HG03439 (cell line): ENCODE results near the gene VEGFA.

Source experiments
- ATAC-seq: cut with Tn5 transposase; IDR thresholded peaks from one replicate; pipeline ENCODE4 v1.9.1; 2021; ENCODE audit warnings: mild to moderate bottlenecking, moderate library complexity; ENCODE audit not compliant: unreplicated experiment

VEGFA gene

DNA sequence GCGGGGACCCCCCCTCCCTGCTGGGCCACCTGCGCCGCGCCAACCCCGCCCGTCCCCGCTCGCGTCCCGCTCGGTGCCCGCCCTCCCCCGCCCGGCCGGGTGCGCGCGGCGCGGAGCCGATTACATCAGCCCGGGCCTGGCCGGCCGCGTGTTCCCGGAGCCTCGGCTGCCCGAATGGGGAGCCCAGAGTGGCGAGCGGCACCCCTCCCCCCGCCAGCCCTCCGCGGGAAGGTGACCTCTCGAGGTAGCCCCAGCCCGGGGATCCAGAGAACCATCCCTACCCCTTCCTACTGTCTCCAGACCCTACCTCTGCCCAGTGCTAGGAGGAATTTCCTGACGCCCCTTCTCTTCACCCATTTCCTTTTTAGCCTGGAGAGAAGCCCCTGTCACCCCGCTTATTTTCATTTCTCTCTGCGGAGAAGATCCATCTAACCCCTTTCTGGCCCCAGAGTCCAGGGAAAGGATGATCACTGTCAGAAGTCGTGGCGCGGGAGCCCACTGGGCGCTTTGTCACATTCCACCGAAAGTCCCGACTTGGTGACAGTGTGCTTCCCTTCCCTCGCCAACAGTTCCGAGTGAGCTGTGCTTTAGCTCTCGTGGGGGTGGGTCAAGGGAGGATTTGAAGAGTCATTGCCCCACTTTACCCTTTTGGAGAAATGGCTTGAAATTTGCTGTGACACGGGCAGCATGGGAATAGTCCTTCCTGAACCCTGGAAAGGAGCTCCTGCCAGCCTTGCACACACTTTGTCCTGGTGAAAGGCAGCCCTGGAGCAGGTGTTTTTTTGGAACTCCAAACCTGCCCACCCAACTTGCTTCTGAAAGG lies 2.1 kb downstream of the VEGFA start:
- ATAC-seq, result no peak

DNA sequence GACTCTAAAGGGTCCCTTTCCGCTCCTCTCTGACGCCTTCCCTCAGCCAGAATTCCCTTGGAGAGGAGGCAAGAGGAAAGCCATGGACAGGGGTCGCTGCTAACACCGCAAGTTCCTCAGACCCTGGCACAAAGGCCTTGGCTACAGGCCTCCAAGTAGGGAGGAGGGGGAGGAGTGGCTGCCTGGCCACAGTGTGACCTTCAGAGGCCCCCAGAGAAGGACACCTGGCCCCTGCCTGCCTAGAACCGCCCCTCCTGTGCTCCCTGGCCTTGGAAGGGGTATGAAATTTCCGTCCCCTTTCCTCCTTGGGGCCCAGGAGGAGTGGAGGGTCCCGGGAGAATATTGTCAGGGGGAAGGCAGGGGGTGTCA lies 2.7 kb downstream of the VEGFA start:
- no peak for ATAC-seq

- no peak for ATAC-seq
Observed at GRCh38 chr6:43773050-43773979, 3.3 kb downstream of the VEGFA start.

DNA sequence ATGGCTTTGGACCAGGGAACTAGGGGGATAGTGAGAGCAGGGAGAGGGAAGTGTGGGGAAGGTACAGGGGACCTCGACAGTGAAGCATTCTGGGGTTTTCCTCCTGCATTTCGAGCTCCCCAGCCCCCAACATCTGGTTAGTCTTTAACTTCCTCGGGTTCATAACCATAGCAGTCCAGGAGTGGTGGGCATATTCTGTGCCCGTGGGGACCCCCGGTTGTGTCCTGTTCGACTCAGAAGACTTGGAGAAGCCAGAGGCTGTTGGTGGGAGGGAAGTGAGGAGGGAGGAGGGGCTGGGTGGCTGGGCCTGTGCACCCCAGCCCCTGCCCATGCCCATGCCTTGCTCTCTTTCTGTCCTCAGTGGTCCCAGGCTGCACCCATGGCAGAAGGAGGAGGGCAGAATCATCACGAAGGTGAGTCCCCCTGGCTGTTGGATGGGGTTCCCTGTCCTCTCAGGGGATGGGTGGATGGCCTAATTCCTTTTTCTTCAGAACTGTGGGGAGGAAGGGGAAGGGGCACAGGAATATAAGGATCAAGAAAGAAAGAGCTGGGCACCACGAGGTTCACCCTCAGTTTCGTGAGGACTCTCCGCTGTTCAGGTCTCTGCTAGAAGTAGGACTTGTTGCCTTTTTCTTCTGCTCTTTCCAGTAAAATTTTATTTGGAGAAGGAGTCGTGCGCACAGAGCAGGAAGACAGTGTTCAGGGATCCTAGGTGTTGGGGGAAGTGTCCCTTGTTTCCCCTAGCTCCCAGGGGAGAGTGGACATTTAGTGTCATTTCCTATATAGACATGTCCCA lies 4.2 kb downstream of the VEGFA start:
- no peak for ATAC-seq

DNA sequence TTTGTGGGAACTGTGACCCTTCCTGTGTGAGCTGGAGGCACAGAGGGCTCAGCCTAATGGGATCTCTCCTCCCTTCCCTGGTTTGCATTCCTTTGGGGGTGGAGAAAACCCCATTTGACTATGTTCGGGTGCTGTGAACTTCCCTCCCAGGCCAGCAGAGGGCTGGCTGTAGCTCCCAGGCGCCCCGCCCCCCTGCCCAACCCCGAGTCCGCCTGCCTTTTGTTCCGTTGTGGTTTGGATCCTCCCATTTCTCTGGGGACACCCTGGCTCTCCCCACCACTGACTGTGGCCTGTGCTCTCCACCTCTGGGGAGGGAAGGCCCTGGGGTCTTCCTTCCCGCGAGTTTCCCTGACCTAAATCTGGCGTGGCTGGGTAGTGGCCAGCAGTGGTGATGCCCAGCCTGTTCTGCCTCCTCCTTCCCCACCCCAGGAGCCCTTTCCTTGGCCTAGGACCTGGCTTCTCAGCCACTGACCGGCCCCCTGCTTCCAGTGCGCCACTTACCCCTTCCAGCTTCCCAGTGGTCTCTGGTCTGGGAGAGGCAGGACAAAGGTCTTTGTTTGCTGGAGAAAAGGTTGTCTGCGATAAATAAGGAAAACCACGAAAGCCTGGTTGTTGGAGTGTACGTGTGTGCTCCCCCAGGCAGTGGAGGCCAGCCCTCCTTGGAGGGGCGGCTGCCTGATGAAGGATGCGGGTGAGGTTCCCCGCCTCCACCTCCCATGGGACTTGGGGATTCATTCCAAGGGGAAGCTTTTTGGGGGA lies 4.9 kb downstream of the VEGFA start:
- ATAC-seq, result no peak

DNA sequence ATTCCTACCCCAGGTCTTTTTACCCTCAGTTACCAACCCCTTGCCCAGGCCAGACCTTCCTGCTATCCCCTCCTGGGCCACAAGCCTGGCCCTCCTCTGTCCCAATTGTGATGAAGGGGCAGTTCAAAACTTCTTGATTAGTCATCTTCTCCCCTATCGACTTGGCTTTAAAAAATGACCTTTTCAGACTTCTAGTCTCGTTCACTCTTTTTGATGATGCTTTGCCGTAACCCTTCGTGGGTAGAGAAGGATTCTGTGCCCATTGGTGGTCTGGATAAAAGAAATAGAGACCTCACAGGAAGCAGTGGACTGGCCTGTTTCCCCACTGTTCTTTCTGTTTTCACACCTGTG lies 5.5 kb downstream of the VEGFA start:
- ATAC-seq, result no peak

- no peak for ATAC-seq
Observed at GRCh38 chr6:43776115-43776798, 6.2 kb downstream of the VEGFA start.

- no peak for ATAC-seq
Observed at GRCh38 chr6:43776799-43777776, 7.1 kb downstream of the VEGFA start.

- no peak for ATAC-seq
Observed at GRCh38 chr6:43778131-43778855, 8.3 kb downstream of the VEGFA start.

DNA sequence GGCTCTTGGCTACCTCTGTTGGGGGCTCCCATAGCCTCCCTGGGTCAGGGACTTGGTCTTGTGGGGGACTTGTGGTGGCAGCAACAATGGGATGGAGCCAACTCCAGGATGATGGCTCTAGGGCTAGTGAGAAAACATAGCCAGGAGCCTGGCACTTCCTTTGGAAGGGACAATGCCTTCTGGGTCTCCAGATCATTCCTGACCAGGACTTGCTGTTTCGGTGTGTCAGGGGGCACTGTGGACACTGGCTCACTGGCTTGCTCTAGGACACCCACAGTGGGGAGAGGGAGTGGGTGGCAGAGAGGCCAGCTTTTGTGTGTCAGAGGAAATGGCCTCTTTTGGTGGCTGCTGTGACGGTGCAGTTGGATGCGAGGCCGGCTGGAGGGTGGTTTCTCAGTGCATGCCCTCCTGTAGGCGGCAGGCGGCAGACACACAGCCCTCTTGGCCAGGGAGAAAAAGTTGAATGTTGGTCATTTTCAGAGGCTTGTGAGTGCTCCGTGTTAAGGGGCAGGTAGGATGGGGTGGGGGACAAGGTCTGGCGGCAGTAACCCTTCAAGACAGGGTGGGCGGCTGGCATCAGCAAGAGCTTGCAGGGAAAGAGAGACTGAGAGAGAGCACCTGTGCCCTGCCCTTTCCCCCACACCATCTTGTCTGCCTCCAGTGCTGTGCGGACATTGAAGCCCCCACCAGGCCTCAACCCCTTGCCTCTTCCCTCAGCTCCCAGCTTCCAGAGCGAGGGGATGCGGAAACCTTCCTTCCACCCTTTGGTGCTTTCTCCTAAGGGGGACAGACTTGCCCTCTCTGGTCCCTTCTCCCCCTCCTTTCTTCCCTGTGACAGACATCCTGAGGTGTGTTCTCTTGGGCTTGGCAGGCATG lies 9.2 kb downstream of the VEGFA start:
- ATAC-seq, result no peak

- ATAC-seq, result no peak
Observed at GRCh38 chr6:43779852-43780236, 9.8 kb downstream of the VEGFA start.

DNA sequence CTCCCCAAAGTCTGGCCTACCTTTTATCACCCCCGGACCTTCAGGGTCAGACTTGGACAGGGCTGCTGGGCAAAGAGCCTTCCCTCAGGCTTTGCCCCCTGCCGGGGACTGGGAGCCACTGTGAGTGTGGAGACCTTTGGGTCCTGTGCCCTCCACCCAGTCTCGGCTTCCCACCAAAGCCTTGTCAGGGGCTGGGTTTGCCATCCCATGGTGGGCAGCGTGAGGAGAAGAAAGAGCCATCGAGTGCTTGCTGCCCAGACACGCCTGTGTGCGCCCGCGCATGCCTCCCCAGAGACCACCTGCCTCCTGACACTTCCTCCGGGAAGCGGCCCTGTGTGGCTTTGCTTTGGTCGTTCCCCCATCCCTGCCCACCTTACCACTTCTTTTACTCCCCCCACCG lies 10.3 kb downstream of the VEGFA start:
- no peak for ATAC-seq

- no peak for ATAC-seq
Observed at GRCh38 chr6:43780941-43781928, 11.2 kb downstream of the VEGFA start.

GRCh38 chr6:43781941-43782704 lies 12.1 kb downstream of the VEGFA start:
- no peak for ATAC-seq

GRCh38 chr6:43782764-43783513 lies 12.9 kb downstream of the VEGFA start:
- no peak for ATAC-seq
